ENCODE data around the gene KNL1. TPM values are rescaled to one million over a fixed set of nuclear protein-coding genes. Genes with fewer than 3 reads are reported as not detected.

KNL1 gene
- total and polyA plus RNA-seq, 7 donors, result under 0.01 to 5.9 (median 0.57) TPM; not detected in 1

- H3K36me3 ChIP-seq, result no peaks in the 10 kb centered on the region
- H3K4me3 ChIP-seq, result no peak overlapping the region
- no peaks in the 10 kb centered on the region for H3K27me3 ChIP-seq
- H3K27ac ChIP-seq, result no peak overlapping the region
- 81 to 92% methylated on average over 4 of the region's 4 CpGs for WGBS, 2 donors
- H3K9me3 ChIP-seq, result no peaks in the 10 kb centered on the region
- TF ChIP-seq EP300 (IDR thresholded peaks at IDR 0.05) (no peak), POLR2A (IDR thresholded peaks at IDR 0.05) (no peak), POLR2AphosphoS5 (IDR thresholded peaks at IDR 0.05) (no peak), CTCF (IDR thresholded peaks at IDR 0.05) (no peak)
- DNase-seq, result no peak
- no peaks in the 10 kb centered on the region for H3K4me1 ChIP-seq
- intact Hi-C loops (cut with DNase I), result no loop called here
Observed at GRCh38 chr15:40637221-40637745, 43.2 kb downstream of the KNL1 start.

GRCh38 chr15:40639677-40640076 is 45.6 kb downstream of the KNL1 start:
- no peak for DNase-seq
- Histone ChIP-seq H3K27me3 (no peaks in the 10 kb centered on the region), H3K27ac (no peak overlapping the region), H3K9me3 (no peaks in the 10 kb centered on the region), H3K4me1 (no peaks in the 10 kb centered on the region), H3K36me3 (no peaks in the 10 kb centered on the region), H3K4me3 (no peak overlapping the region)
- TF ChIP-seq POLR2AphosphoS5 (IDR thresholded peaks at IDR 0.05) (no peak), EP300 (IDR thresholded peaks at IDR 0.05) (no peak), CTCF (IDR thresholded peaks at IDR 0.05) (no peak), POLR2A (IDR thresholded peaks at IDR 0.05) (no peak)
- intact Hi-C loops (cut with DNase I), result no loop called here
- WGBS, 2 donors, result 96 to 98% methylated on average over 5 of the region's 5 CpGs

- no peak overlapping the region for H3K27ac ChIP-seq
- DNase-seq, result no peak
- WGBS, 2 donors, result 94 to 96% methylated on average over 1 of the region's 1 CpG
Observed at GRCh38 chr15:40647523-40647922, 53.5 kb downstream of the KNL1 start.

GRCh38 chr15:40650479-40650878 is 56.4 kb downstream of the KNL1 start:
- H3K36me3 ChIP-seq, result no peaks in the 10 kb centered on the region
- TF ChIP-seq EP300 (IDR thresholded peaks at IDR 0.05) (no peak), POLR2A (IDR thresholded peaks at IDR 0.05) (no peak), CTCF (IDR thresholded peaks at IDR 0.05) (no peak), POLR2AphosphoS5 (IDR thresholded peaks at IDR 0.05) (no peak)

More at GRCh38 chr15:40647523-40647922, 53.5 kb downstream of the KNL1 start:
- Histone ChIP-seq H3K9me3 (no peaks in the 10 kb centered on the region), H3K27me3 (no peaks in the 10 kb centered on the region), H3K4me1 (no peaks in the 10 kb centered on the region), H3K4me3 (no peak overlapping the region), H3K36me3 (no peaks in the 10 kb centered on the region)
- TF ChIP-seq POLR2AphosphoS5 (IDR thresholded peaks at IDR 0.05), result no peak
- no peak for TF ChIP-seq EP300 (IDR thresholded peaks at IDR 0.05)
- TF ChIP-seq POLR2A (IDR thresholded peaks at IDR 0.05), result no peak
- TF ChIP-seq CTCF (IDR thresholded peaks at IDR 0.05), result no peak
- intact Hi-C loops (cut with DNase I), result no loop called here

GRCh38 chr15:40660686-40661085 is 66.6 kb downstream of the KNL1 start:
- 88 to 96% methylated on average over 5 of the region's 5 CpGs for WGBS, 2 donors
- Histone ChIP-seq H3K9me3 (no peaks in the 10 kb centered on the region), H3K36me3 (no peaks in the 10 kb centered on the region), H3K27me3 (no peaks in the 10 kb centered on the region), H3K4me1 (no peaks in the 10 kb centered on the region), H3K4me3 (no peak overlapping the region), H3K27ac (no peak overlapping the region)
- TF ChIP-seq POLR2AphosphoS5 (IDR thresholded peaks at IDR 0.05) (no peak), POLR2A (IDR thresholded peaks at IDR 0.05) (no peak), EP300 (IDR thresholded peaks at IDR 0.05) (no peak), CTCF (IDR thresholded peaks at IDR 0.05) (no peak)
- no peak for DNase-seq
- intact Hi-C loops (cut with DNase I), result no loop called here

More at GRCh38 chr15:40650479-40650878, 56.4 kb downstream of the KNL1 start:
- no peak for DNase-seq
- Histone ChIP-seq H3K4me1 (no peaks in the 10 kb centered on the region), H3K4me3 (no peak overlapping the region), H3K27ac (no peak overlapping the region), H3K27me3 (no peaks in the 10 kb centered on the region), H3K9me3 (no peaks in the 10 kb centered on the region)
- intact Hi-C loops (cut with DNase I), result no loop called here
